Fibroblast of gingiva (primary cell): ENCODE measurements around the gene KDM4C.
"Not testable (repeated sequence)": the region's sequence is repeated elsewhere in the genome, so short reads cannot be mapped to it uniquely, and the experiment has no call there.

ENCODE experiments used
- DNase-seq: peaks from one replicate; pipeline ENCODE4 v3.0.0-alpha.2; 2011; ENCODE audit warnings: low read depth

The KDM4C gene

DNA sequence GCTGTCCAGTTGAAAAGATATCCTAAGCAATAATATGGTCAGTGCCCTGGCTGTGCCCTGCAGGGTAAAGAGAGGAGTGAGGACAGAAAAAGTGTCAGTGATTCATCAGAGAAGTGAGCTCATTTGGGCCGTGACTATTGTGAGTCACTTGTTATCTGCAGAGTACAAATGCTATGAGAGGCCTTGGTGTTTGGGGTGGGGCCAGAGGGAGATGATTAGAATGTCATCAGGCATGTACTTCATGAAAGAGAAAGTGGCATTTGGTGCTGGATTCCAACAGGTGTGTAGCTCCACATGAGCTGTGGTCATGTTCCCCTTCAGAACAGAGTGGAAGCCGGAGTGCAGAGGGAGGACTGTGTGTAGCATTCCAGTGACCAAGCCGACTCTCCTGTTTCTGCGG, 174.1 kb downstream of the KDM4C start:
- peak; percentile 55 for DNase-seq

DNA sequence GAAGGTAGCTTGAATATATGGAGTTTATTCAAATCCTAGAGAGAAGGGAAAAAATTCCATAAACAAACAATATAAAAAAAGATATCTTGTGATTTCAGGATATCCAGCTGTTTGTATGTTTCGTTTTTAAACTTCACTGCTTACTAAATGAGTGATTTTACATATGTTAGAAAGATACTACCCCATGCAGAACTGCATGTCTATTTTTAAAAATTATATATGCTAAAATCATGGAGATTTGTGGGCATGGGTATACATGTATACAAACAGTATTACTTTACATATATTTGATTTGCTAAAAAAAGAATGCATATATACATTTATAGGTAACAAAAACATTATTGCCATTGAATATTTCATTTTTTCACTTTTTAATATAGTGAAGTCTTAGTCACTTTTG, 178.3 kb downstream of the KDM4C start:
- DNase-seq: no peak

DNA sequence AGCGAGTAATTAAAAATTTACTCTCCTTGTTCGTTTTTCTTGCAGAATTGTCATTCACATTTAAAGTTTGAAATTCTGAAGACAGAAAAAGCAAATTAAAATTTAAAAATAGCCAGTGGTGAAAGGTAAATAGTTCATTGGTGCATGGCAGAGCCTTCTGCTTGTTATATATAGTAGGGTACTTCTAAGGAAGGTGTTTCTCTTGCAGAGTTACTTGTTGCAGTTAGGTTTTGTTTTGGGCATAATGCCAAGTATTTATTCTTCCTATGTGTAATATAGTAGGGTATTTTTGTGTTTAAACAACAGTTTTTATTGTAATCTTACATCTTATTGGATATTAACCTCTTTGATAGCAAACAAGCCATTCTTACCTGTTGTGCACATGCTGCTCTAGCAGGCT, 179.4 kb downstream of the KDM4C start:
- DNase-seq: no peak

DNA sequence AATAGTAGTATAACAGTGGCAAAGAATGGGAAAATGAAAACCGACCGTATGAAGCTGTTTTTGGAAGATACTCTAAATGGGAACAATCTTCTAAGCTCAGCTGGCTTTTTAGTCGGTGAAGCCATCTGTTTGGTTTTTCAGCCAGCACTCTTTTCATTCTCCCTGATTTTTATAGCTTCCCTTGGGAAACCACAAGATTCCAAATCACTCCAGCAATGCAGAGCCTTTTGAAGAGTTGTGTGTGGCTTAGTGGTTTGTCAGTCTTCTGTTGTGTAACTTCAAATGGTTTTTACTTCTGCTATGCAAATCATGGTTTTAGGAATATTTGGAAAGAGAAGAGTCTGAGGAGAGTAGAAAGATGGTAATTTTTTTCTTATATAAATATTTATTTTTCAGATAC, 180.7 kb downstream of the KDM4C start:
- peak; percentile 95 for DNase-seq

DNA sequence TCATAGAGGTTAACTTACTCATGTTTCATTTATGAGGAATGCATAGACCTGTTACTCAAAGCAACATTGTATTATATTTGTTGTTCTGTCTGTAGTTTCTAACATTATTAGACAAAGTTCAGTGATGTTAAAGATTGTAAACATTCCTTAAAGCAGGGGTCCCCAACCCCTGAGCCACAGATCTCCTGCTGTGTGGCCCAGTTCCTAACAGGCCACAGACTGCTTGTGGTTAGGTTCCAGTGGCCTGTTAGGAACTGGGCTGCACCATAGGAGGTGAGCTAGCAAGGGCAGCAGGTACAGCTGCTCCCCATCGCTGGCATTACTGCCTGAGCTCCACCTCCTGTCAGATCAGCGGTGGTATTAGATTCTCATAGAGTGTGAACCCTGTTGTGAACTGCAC, 181.1 kb downstream of the KDM4C start:
- DNase-seq: no peak

DNA sequence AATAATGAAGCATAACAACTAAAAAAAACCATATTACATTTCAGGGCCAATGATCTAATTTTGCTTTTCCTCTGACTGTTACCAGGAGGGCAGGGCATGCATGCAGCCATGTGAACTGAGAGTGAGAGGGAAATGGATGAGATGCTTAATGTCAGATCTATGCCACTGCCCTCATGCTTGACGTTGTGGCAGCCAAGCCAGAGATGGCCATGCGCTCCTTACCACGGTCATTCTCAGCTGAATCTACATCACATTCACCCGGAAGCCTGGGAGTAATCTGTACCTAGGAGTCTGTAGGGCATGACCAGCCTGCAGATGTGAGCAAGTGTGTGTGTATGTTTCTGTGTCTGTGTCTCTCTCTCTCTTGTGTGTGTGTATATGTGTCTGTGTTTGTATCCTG, 183.7 kb downstream of the KDM4C start:
- DNase-seq: no peak

DNA sequence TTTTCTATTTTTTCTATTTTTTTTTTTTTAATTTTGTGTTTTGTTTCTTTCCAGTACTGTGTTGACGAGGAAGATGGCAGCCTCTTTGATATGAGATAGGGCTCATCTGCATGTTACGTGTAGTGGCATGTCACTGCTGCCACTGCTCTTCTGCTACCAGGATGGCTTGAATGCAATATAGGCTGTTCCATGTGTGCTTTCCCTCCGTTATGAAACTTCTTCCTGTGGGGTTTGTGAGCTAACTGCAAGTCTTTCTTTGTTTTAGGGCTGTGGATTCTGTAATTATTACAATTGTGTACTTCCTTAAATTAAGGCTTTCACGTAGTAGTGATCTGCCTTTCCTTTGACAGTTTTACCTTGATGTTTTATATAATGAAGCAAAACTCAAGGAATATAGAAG, 184.6 kb downstream of the KDM4C start:
- DNase-seq: no peak

DNA sequence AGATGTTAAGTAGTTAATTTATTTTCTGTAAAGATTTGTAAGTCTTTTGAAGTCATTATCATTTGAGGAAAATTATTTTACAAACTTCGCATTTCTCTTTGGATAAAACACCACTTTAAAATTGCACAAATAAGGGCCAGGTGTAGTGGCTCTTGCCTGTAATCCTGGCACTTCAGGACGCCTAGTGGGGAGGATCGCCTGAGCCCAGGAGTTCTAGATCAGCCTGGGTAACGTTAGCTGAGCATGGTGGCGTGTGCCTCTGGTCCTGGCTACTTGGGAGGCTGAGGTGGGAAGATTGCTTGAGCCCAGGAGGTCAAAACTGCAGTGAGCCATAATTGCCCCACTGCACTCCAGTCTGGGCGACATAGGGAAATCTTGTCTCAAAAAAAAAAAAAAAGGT, 185.5 kb downstream of the KDM4C start:
- no peak for DNase-seq

DNA sequence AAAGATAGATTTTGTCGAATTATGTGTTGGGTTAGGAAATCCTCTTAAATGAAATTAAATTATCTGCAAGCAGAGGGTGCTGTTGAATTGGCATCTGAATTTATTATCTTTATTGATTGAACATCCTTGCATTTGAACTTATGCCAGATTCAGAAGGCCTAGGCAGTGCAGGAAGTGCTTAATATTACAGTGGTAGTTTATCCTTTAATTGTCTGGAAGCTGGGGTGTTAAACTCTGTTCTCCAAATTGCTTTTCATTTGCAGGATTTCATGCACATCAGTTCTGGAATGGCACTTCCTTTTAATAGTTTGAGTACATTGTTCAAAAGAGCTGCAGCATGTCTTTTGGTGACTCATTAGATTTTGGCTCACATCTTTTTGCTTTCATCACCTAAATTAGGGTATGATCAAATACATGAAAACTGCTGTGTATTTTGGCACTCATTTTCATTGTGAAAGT, 186.3 kb downstream of the KDM4C start:
- DNase-seq: peak; percentile 69

DNA sequence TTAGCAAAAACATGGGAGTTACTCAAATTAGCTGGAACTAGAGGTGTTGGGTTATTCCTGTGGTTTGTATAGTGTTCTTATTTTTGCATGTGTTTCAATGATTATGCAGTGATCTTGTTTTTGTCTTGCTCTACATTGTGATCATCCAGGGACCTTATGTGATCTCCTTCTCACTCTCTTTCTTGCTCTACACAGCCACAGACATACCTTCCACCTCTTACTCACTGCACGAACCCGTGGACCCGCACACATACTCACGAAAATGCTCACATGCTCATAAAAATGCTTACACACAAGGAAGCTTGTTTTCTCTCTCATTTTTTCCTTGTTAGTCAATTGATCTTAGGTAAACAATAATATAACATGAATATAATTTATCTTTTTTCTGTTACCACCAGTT, 187.1 kb downstream of the KDM4C start:
- no peak for DNase-seq

DNA sequence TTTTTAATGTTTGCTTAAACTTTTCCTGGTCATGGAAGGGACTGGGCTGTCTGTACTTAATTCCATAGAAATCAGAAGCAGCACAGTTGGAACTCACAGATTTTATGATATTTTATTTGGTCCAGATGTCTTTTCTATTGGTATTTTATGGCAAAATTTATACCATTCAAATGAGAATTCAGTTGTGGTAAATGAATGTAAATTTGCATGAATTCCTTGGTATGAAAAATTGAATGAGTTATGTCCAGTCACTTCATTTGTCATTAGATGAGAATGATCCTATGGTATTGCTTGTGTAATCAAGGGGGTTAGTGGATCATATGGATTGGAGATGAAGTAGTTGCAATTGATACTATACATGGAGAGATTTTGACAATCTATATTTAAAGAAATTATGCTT, 188.0 kb downstream of the KDM4C start:
- no peak for DNase-seq

DNA sequence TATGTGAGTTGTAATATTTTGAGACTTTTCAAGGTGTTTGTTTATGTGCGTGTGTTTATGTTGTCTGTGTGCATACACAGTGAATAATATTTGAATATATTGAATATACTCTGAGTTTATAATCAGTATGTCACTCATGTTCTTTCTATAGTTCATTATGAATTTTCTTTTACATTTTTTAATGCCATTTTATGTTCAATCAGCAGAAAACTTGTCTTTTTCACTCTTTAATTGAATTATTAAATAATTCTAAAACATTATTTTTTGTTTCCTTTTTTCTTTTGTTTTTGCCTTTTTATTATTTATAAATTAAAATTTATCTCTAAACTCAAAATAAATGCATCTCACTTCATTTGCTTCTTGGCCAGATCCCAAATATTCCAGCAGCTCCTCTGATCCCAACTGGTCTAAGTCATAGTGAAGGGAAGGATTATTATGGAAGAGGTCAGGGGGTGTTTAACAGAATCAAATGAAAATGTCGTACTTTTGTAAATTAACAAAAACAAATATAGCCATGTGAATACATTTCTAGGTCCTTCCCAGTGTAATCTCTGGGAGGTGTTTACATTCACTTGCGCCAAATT, 188.9 kb downstream of the KDM4C start:
- no peak for DNase-seq

DNA sequence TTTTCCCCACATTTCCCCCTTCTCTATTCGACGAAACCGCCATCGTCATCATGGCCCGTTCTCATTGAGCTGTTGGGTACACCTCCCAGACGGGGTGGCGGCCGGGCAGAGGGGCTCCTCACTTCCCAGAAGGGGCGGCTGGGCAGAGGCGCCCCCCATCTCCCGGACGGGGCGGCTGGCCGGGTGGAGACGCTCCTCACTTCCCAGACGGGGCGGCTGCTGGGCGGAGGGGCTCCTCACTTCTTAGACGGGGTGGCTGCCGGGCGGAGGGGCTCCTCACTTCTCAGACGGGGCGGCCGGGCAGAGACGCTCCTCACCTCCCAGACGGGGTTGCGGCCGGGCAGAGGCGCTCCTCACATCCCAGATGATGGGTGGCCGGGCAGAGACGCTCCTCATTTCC, 191.1 kb downstream of the KDM4C start:
- DNase-seq: not testable (repeated sequence)

DNA sequence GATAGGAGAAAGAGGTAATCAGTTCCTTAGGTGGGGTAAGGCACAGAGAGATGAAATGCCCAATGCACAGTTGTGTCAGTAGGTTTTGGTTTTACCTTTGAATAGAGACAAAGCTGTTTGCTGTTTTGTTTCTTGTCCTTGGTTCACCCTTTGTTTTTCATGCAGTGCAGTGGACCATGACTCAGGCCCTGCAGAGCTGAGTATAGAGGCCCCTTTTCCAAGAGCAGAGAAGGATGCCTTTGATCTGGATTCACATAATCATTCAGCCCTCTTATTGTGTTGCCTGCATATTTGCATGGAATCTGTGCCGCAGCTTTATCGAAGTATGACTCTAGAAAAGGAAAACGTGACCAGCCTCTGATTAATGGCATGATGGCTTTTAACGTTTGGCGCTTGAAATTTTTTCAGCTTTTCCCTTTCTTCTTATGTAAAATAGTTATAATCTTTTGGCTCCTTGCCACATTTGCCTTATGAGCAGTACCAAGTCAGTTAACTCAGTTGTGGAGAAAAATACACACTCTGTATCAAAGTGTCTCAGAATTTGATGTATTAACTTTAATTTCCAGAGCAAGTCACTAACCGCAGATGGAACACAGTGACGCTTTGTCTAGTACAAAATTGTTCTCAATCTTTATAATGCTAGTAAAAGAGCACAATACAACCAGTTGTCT, 197.6 kb downstream of the KDM4C start:
- DNase-seq: no peak

DNA sequence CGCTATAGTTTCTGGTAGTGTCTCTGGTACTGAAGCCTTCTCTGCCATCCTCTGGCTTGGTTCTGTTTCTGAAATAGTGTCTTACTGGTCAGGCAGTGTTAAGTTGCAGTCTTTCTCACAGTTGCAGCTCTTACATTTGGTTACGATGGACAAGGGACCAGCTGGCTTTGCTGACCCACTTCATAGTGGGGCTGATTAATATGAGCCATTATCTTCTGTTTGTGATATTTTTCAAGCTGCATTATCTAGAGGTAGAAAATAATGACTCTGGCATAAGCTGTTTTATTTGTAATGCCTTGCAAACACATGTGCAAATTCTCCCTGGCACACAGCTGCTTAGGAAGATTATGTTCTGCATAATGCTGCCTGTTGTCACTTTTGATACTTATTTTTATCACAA, 199.1 kb downstream of the KDM4C start:
- no peak for DNase-seq

DNA sequence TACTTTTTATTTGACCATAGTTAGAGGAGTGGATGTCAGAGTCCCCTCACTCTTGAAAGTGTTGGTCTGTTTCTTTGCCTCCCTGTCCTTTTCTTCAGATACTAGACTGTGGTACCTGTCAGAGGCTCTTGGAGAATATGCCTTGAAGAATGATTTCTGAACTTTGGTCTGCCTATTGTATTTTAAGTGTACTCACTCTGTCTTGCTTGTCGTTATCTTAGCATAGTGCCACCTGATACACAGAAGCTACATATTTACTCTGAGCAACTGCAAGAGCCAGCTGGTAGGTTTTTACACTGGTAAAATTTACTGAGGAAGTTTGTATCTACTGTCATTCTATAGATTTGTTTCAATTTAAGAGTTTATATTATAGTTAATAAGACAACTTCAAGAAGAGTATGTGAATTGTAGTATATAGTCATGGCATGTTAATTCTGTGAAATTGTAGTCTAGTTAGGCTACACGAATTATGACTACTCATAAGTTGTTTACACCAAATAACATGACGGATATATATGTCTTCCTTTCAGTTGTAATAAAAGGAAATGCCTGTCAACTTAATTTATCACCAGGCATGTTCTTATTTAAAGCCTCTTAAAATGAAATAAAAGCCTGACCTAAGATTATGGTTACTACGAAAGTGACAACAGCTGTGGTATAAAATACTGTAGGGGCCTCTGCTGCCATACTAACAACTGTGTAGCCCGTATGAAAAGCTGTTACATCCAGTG, 201.7 kb downstream of the KDM4C start:
- DNase-seq: no peak

DNA sequence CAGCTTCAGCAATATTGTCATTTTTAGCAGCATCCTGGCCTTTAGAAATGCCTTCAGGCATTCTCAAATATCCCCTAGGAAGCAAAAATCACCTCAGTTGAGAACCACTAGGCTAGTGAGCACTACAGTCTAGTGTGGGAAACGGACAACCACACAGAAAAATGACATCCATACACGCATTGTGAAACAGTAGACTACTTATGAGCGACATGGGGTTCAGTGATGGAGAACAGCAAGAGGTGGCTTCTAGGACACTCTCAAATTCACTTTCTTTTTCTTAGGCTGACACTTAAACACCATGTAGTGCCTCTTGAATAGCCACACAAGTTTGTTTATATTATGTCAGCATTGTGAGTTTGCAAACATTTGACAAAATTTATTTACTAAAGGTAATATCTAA, 203.0 kb downstream of the KDM4C start:
- DNase-seq: no peak

DNA sequence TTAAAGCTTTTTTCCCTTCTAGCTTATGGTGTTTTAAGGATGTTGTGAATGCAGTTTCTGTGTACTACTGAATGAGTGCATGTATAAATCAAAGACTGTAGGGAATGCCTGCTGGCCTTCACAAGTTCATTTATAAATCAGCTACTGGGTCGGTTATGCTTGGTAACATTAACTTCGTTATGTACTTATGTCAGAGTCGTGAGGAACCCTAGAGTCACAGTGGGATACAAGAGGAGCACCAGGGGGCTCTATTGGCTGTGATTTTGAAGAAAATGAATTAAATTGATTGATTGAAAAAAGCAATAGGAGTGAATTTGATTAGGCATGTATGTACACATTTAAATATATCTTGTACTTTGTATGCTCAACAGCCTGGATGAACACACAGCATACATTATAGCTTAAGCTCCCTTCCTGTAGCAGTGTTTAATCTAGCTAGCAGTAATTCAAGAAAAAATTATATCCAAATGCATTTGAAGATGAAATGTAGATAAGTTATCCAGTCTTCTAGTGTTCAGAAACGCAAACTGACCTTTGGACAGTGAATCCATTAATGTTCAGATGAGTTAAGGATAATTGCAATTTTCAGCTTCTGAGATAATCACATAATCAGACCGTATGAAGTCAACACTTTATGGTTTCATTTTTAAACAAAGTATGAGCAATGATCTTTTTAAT, 204.2 kb downstream of the KDM4C start:
- DNase-seq: no peak

DNA sequence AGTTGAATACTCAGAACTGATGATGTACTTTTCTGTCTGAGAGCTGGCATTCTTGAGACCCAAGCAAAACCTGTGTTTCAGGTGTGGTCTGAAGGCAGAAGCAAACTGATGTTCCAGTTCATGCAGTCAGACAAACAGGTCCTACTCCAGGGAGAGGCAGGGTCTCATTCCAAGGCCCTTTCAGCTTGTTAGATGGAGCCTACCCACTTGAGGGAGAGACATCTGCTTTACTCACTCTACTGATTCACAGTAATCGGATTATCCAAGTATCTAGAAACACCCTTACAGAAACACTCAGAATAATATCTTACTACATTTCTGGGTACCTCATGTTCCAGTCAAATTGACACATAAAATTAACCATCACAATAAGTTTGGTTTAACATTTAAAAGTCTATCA, 207.8 kb downstream of the KDM4C start:
- no peak for DNase-seq

DNA sequence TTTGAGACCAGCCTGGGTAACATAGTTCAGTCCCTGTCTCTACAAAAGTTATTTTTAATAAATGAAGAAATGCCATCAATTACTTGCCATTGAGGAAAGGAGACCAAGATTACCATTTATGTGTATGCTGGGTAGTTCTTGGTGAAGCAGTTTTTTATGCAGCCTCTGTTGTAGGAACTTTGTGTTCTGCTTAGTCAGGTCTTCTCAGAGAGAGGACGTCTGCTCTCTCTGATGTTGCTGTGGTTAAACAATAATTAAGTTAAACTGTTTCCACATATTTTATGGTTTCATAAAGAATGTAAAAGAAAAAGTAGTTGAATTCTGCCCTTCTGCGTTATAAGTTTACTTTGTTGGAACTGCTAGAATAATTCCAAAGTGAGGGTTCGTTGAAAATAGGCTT, 210.5 kb downstream of the KDM4C start:
- DNase-seq: peak; percentile 61

DNA sequence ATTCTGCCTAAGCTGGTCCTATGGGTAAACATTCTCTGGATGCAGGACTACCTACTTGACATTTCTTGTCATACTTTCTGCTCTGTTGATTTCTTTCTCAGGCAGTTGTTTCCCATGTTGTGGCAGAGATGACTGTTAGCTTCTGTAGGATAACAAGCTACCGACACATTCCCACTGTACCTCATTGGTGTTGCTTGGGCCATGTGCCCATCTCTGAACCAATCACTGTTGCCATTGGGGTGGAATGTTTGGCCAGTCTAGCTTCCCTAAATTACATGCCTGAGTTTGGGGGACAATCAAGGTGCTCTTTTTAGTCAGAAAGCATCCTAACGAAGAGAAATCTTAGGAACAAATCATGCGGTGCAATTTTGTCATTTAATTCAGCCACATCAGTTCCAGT, 212.0 kb downstream of the KDM4C start:
- DNase-seq: no peak

DNA sequence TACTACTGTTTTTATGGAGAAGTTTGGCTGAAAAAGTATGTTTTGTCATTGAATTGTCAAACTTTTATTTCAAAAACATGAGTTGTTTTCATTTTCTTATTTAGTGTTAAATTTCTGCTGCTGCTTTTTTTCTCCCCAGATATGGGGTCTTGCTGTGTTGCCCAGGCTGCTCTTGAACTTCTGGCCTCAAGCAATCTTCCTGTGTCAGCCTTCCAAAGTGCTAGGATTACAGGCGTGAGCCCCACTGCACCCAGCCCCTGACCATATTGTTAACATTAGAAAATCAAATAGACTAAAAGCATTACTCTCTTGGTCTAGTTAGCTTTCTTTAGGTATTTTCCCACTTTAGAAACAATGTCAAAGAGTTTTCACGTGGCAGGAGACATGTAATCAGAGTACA, 215.3 kb downstream of the KDM4C start:
- DNase-seq: no peak

DNA sequence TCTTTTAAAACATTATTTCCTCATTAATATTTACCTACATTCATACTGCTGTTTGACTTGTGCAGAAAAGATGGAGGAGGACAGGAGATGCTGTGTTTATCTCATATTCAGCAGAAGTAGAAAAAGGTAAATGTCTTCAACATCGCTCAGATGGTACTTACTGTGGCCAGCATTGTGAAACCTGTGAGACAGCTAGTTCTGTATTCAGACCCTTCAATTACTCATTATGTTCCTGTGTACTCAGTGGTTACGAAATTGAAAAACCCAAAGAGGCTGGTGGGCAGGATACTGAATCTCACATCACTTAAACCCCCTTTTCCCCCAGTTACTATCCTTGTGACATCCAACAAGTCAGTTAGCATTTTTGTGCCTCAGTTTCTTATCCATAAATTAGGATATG, 216.0 kb downstream of the KDM4C start:
- DNase-seq: no peak
